ENCODE measurements around the gene NDUFS2. TPM values are rescaled to one million over a fixed set of nuclear protein-coding genes. Genes with fewer than 3 reads are reported as not detected.

NDUFS2 gene
- total RNA-seq, 1 donor from 2014 or later = 124 TPM

- TF ChIP-seq CTCF (conservative IDR thresholded peaks at IDR 0.05; ENCODE audit: low read depth, low read length) = no peak
- DNase-seq (ENCODE audit: low read depth) = no peak
- no peak overlapping the region for H3K4me3 ChIP-seq (ENCODE audit: low read depth, low read length)
These were observed 29.3 kb upstream of the NDUFS2 start for GRCh38 chr1:161172776-161173376.

GRCh38 chr1:161173711-161174110 is 28.5 kb upstream of the NDUFS2 start:
- no peak for TF ChIP-seq CTCF (conservative IDR thresholded peaks at IDR 0.05; ENCODE audit: low read depth, low read length)
- no peak for DNase-seq (ENCODE audit: low read depth)
- no peak overlapping the region for H3K4me3 ChIP-seq (ENCODE audit: low read depth, low read length)

- no peak for TF ChIP-seq CTCF (conservative IDR thresholded peaks at IDR 0.05; ENCODE audit: low read depth, low read length)
- H3K4me3 ChIP-seq (ENCODE audit: low read depth, low read length) = no peak overlapping the region
- DNase-seq (ENCODE audit: low read depth) = no peak
These were observed 27.3 kb upstream of the NDUFS2 start for GRCh38 chr1:161174911-161175310.

GRCh38 chr1:161175771-161176453 is 26.3 kb upstream of the NDUFS2 start:
- TF ChIP-seq CTCF (conservative IDR thresholded peaks at IDR 0.05; ENCODE audit: low read depth, low read length) = no peak
- H3K4me3 ChIP-seq (ENCODE audit: low read depth, low read length) = peak overlapping the region; percentile 73
- DNase-seq (ENCODE audit: low read depth) = no peak

- DNase-seq (ENCODE audit: low read depth) = no peak
- H3K4me3 ChIP-seq (ENCODE audit: low read depth, low read length) = peak overlapping the region; percentile 73
These were observed 25.6 kb upstream of the NDUFS2 start for GRCh38 chr1:161176468-161177111.

More at GRCh38 chr1:161176468-161177111, 25.6 kb upstream of the NDUFS2 start:
- no peak for TF ChIP-seq CTCF (conservative IDR thresholded peaks at IDR 0.05; ENCODE audit: low read depth, low read length)

Data from epithelial cell of proximal tubule (primary cell).